PC-9 (cell line): ENCODE data around the gene ACTA1. TPM values are rescaled to one million over a fixed set of nuclear protein-coding genes. Genes with fewer than 3 reads are reported as not detected.

ENCODE experiments used
- Bru-seq: library from RNA; stranded (reverse); fragments of 400-500 nt; gene quantifications from one replicate; lab custom pipeline; 2021; lab: Mats Ljungman, UMichigan
- BruChase-seq, 2 experiments: library from RNA; stranded (reverse); fragments of 400-500 nt; gene quantifications; one replicate each; lab custom pipeline; 2021; lab: Mats Ljungman, UMichigan
- BruUV-seq: library from RNA; stranded (reverse); fragments of 400-500 nt; replicated peaks from 2 replicates; lab custom pipeline; 2021; lab: Mats Ljungman, UMichigan
- CTCF ChIA-PET: fragments of 300-600 bp; sonication (Branson Sonifier 250); formaldehyde crosslinking; loops from one replicate; lab custom pipeline; 2022; ENCODE audit warnings: antibody characterized with exemption; lab: Charles Lee
- POLR2A ChIA-PET: fragments of 300-600 bp; sonication (Branson Sonifier 250); formaldehyde crosslinking; loops from one replicate; lab custom pipeline; 2022; ENCODE audit warnings: antibody characterized with exemption; ENCODE audit not compliant: unreplicated experiment; lab: Charles Lee
- DNase-seq, 2 experiments: peaks; one replicate each; pipeline versions ENCODE4 v3.0.0 to v3.0.0-alpha.2; 2015 to 2022; ENCODE audit warnings: mixed read lengths in 1 of 2
- H2AFZ ChIP-seq: fragments of 200-600 bp; sonication (generic); 2 replicates; pipeline ENCODE4 v1.8.1; 2017; ENCODE audit warnings: antibody characterized with exemption
- H3F3A ChIP-seq: fragments of 200-600 bp; sonication (generic); 2 replicates; pipeline ENCODE4 v1.8.1; 2017; ENCODE audit warnings: antibody characterized with exemption, mild to moderate bottlenecking, low read depth; ENCODE audit not compliant: insufficient read depth
- H3K27ac ChIP-seq: fragments of 200-600 bp; sonication (generic); 2 replicates; pipeline ENCODE4 v1.6.1; 2016; ENCODE audit warnings: mixed run types
- H3K27me3 ChIP-seq: fragments of 200-600 bp; sonication (generic); 2 replicates; pipeline ENCODE4 v1.6.1; 2016; ENCODE audit warnings: low read depth, mixed run types; ENCODE audit not compliant: insufficient read depth
- H3K36me3 ChIP-seq: fragments of 200-600 bp; sonication (generic); 2 replicates; pipeline ENCODE4 v1.6.1; 2016; ENCODE audit warnings: low read depth, mixed run types
- H3K4me1 ChIP-seq: fragments of 200-600 bp; sonication (generic); replicated peaks from 2 replicates; pipeline ENCODE4 v1.6.1; 2016; ENCODE audit warnings: mixed run types; ENCODE audit not compliant: insufficient read depth
- H3K4me2 ChIP-seq: fragments of 200-600 bp; sonication (generic); 2 replicates; pipeline ENCODE4 v1.6.1; 2017; ENCODE audit warnings: mixed run types
- H3K4me3 ChIP-seq: fragments of 200-600 bp; sonication (generic); 2 replicates; pipeline ENCODE4 v1.6.1; 2016; ENCODE audit warnings: mixed run types
- H3K79me2 ChIP-seq: fragments of 200-600 bp; sonication (generic); 2 replicates; pipeline ENCODE4 v1.6.1; 2017; ENCODE audit warnings: low read depth, mixed run types
- H3K9me2 ChIP-seq: fragments of 200-600 bp; sonication (generic); 2 replicates; pipeline ENCODE4 v1.8.1; 2017; ENCODE audit warnings: mild to moderate bottlenecking; ENCODE audit not compliant: insufficient read depth
- H3K9me3 ChIP-seq: fragments of 200-600 bp; sonication (generic); 2 replicates; pipeline ENCODE4 v1.8.1; 2016; ENCODE audit warnings: low read depth; ENCODE audit not compliant: insufficient read depth
- H4K20me1 ChIP-seq: fragments of 200-600 bp; sonication (generic); 2 replicates; pipeline ENCODE4 v1.8.1; 2017; ENCODE audit not compliant: insufficient read depth
- EZH2 ChIP-seq: fragments of 200-600 bp; sonication (generic); IDR thresholded peaks from 2 replicates; pipeline ENCODE4 v1.8.0; 2017; ENCODE audit warnings: antibody characterized with exemption, low read depth
- intact Hi-C: fragments of 100-400 bp; cut with micrococcal nuclease; formaldehyde crosslinking; loops from one replicate; pipeline ENCODE4 v1.10.0; 2022; ENCODE audit not compliant: unreplicated experiment
- long read RNA-seq: library from polyadenylated mRNA; stranded (forward); transcript quantifications from one replicate; pipeline ENCODE4 v2.0.0, GENCODE V29; 2022
- total RNA-seq: library from RNA; stranded (reverse); gene quantifications from 2 replicates; pipeline ENCODE4 v1.2.3, GENCODE V29; 2021
- TF ChIP-seq, protein P1 (sequence below): fragments of 200-600 bp; sonication (generic); conservative IDR thresholded peaks from 2 replicates; pipeline ENCODE4 v1.6.1; 2017; ENCODE audit warnings: mixed run types, antibody characterized with exemption, mild to moderate bottlenecking, moderate library complexity

Gene ACTA1
- total RNA-seq: not detected in 2 replicates
- Bru-seq, nascent RNA: percentile 9 among the genes with signal in this experiment
- percentile 20 among the genes with signal in this experiment for BruChase-seq, experiment 1, labeled RNA remaining after a 2-hour chase
- BruChase-seq, experiment 2, labeled RNA remaining after a 6-hour chase: percentile 25 among the genes with signal in this experiment
- long read RNA-seq, partial matches to known transcripts: 2 of 2 reads
- long read RNA-seq, other reads (novel, unspliced or antisense): 0 of 2 reads

GRCh38 chr1:229434005-229434640, at the start of gene ACTA1:
TSS of gene ACTA1 (minus strand) at chr1:229434094. CDS start at chr1:229433115, 979 bp downstream.
- TF ChIP-seq, protein P1, sequence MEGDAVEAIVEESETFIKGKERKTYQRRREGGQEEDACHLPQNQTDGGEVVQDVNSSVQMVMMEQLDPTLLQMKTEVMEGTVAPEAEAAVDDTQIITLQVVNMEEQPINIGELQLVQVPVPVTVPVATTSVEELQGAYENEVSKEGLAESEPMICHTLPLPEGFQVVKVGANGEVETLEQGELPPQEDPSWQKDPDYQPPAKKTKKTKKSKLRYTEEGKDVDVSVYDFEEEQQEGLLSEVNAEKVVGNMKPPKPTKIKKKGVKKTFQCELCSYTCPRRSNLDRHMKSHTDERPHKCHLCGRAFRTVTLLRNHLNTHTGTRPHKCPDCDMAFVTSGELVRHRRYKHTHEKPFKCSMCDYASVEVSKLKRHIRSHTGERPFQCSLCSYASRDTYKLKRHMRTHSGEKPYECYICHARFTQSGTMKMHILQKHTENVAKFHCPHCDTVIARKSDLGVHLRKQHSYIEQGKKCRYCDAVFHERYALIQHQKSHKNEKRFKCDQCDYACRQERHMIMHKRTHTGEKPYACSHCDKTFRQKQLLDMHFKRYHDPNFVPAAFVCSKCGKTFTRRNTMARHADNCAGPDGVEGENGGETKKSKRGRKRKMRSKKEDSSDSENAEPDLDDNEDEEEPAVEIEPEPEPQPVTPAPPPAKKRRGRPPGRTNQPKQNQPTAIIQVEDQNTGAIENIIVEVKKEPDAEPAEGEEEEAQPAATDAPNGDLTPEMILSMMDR: no peak
- no peak for TF ChIP-seq EZH2
- no peaks in the 10 kb centered on the region for H3K4me1 ChIP-seq
- no peaks in the 10 kb centered on the region for H3K9me3 ChIP-seq
- no peak within 1 kb of the TSS for H3K27ac ChIP-seq
- no peaks in the 10 kb centered on the region for H3K79me2 ChIP-seq
- no peak for DNase-seq
- ChIA-PET POLR2A (no interaction called here), CTCF (no interaction called here)
- no peaks in the 10 kb centered on the region for H3K27me3 ChIP-seq
- no peaks in the 10 kb centered on the region for H3F3A ChIP-seq
- H2AFZ ChIP-seq: no peak within 1 kb of the TSS
- intact Hi-C loops: no loop called here
- H4K20me1 ChIP-seq: no peaks in the 10 kb centered on the region
- no TSS peak for BruUV-seq
- no peaks in the 10 kb centered on the region for H3K9me2 ChIP-seq
- no peaks in the 10 kb centered on the region for H3K36me3 ChIP-seq
- no peak within 1 kb of the TSS for H3K4me3 ChIP-seq
- no peak within 1 kb of the TSS for H3K4me2 ChIP-seq

GRCh38 chr1:229482511-229482910, 48.6 kb upstream of the ACTA1 start:
- Histone ChIP-seq H3K27me3 (no peaks in the 10 kb centered on the region), H3K36me3 (peaks cover 20% of the 10 kb centered on the region), H3K9me2 (no peaks in the 10 kb centered on the region), H3K9me3 (no peaks in the 10 kb centered on the region), H3K4me1 (no peaks in the 10 kb centered on the region), H3K4me3 (no peak overlapping the region), H4K20me1 (no peaks in the 10 kb centered on the region), H2AFZ (no peak overlapping the region), H3K4me2 (no peak overlapping the region), H3K27ac (no peak overlapping the region), H3F3A (peaks cover 3% of the 10 kb centered on the region; the same call in 1 of the 2 replicates), H3K79me2 (no peaks in the 10 kb centered on the region)
- TF ChIP-seq EZH2: no peak
- TF ChIP-seq, protein P1: no peak
- BruUV-seq: no TSS peak
- intact Hi-C loops: loop anchor here (1.0 kb wide), 1 partner anchor 224 kb away; no protein-coding TSS in a partner anchor
- ChIA-PET CTCF (interaction anchor here (0.6 to 1.6 kb wide), 7 partner anchors 8 to 252 kb away, joined by 3 to 21 read pairs (median 3); no protein-coding TSS in a partner anchor), POLR2A (no interaction called here)
- no peak for DNase-seq

GRCh38 chr1:229480495-229480894, 46.6 kb upstream of the ACTA1 start:
- H3K27me3 ChIP-seq: no peaks in the 10 kb centered on the region
- DNase-seq: no peak
- no peak overlapping the region for H2AFZ ChIP-seq
- H3K27ac ChIP-seq: no peak overlapping the region
- H3F3A ChIP-seq: peaks cover 3% of the 10 kb centered on the region; the same call in 1 of the 2 replicates
- no TSS peak for BruUV-seq
- TF ChIP-seq, protein P1: no peak
- TF ChIP-seq EZH2: no peak
- H3K9me2 ChIP-seq: no peaks in the 10 kb centered on the region
- intact Hi-C loops: no loop called here
- no peaks in the 10 kb centered on the region for H3K79me2 ChIP-seq
- H3K4me3 ChIP-seq: no peak overlapping the region
- no peaks in the 10 kb centered on the region for H4K20me1 ChIP-seq
- no peaks in the 10 kb centered on the region for H3K9me3 ChIP-seq
- ChIA-PET POLR2A (interaction anchor here (0.6 kb wide), 1 partner anchor 1857 kb away, joined by 4 read pairs; the partner anchor contains the start of gene SPRTN), CTCF (no interaction called here)
- peaks cover 21% of the 10 kb centered on the region for H3K36me3 ChIP-seq
- no peak overlapping the region for H3K4me2 ChIP-seq
- H3K4me1 ChIP-seq: no peaks in the 10 kb centered on the region
